HG03342 (cell line): ENCODE measurements around the gene ALX4.

ENCODE experiments used
- ATAC-seq: cut with Tn5 transposase; IDR thresholded peaks from one replicate; pipeline ENCODE4 v1.9.1; 2021; ENCODE audit warnings: mild to moderate bottlenecking, moderate library complexity; ENCODE audit not compliant: unreplicated experiment

ALX4 gene

DNA sequence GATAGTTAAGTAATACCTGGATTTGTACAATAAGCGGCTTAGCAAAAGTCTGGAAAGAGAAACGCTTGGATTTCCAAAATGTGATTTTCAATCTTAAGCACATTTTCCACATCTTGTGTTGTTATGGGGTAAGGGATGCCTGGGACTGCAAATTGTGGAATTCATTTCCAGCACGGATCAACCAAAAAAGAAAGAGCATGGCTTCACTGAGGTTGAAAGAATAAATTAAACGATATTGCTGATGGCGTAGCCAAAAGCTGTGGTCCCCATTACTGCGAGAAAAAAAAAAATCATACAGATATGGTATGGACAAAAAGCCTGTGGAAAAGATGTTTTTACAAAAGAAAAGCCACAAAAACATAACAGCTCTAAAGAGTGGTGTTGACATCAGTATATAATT, 26.0 kb upstream of the ALX4 start:
- ATAC-seq: no peak

DNA sequence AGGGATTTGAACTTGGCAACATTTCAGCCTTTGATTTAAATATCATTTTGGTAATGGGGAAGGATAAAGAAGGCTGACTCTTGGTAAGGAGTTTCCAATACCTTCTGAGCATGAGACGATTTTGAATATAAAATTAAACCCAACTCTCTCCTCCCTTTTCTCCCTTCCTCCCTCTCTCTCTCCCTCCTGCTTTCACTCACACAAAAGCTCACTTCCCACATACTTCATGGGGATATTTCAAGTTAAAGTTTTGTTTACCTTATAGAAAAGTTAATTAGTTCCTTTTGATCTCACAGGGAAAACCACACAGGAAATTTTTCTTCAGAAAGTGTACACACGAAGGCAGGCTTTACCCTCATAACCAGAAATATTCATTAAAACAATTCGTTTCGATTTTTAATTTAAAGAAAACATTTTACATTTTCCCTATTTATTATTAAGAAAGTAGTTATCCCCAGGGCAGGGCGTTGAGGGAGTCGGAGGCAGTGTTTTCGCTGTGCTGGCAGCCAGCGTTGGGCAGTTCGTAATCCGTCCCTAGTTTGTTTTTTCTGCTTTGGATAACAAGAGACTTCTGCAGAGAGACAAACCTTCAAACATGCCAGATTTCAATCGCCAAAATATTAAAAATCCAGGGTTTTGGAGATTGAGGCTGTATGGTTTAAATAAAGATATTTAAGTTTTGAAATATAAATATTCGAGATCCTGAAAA, 25.3 kb upstream of the ALX4 start:
- no peak for ATAC-seq

DNA sequence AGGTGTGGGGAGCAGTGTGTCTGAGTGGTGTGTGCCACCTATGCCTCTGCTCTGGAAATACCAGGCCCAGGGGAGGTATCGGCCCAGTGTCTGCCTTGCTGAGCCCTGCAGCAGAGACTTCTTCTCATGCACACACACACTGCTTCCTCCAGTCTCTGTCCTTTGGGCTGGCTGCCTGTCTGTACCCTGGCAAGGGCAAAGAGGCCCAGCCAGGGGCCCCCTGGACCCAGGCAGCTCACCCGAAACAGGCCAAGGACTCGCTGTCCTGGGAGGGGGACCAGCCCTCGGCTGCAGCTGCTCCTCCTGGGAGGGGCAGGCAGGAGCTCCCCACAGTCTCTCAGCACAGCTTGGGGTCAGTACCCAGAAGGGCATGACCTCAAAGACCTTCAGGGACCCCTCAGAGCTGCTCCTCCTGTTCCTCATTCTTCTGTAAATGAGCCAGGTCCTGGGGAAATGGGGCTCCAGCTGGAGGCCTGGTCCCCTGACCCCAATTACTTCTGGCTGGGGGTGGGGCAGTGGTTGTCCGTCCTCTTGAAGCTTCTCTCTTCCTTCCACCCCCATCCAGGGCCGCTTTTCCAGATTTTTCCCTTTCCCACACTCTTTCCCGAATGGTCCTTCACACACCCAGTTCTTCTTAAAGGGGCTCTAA, 24.5 kb upstream of the ALX4 start:
- no peak for ATAC-seq

DNA sequence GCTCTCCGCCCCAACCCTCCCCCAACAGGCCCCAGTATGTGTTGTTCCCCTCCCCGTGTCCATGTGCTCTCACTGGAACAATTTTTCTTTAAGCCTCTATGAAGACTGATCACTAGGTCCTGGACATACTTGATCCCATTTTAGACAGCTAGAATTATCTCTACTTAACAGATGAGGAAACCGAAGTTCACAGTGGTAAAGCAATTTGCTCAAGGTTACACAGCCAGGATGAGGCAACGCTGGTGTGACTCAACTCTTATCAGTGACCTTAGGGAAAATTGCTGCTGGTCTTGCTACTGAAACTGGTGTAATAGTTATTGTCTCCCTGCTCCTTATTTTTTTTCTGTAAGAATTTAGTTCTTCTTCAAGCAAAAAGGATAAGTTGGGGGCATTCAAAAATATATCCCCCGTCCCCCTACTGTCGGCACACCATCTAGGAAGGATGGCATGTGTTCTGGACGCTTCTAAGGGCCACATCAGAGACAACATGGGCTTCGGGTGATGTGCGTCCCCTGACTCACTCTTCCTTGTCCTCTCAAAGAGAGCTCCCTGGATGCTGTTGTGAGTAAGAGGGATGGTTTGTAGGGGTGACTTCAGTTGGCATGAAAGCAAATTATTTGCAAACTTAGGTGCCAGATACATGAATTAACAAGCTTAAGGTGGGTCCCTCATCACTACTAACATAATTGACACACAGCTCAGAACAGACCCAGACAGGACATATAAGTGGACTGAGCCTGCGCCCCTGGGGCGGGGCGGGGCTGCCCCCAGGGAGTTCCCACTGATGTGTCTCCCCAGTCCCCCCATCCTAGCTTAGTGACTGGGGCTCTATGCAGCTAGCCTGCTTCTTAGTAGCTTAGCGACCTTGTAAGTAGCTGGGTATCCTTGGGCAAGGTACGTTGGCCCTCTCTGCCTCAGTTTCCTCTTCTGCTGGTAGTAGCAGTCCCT, 23.6 kb upstream of the ALX4 start:
- no peak for ATAC-seq

DNA sequence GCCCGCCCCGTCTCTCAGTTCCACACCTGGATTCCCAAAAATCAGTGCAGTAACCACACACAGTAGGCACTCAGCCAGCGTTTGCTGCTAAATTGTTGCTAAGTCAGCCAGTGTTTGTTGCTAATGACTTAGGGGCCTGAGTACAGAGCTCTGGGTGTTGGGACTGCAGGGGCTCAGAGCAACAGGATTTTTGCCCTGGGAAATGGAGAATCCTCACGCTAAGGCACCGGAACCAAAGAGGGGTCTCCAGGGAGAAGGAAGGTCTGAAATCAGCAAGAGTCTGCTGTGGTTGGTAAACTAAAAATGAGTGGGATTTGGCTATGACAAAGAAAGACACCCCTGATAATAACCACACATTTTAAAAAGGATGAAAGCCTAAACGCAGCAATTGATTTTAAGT, 22.7 kb upstream of the ALX4 start:
- no peak for ATAC-seq

DNA sequence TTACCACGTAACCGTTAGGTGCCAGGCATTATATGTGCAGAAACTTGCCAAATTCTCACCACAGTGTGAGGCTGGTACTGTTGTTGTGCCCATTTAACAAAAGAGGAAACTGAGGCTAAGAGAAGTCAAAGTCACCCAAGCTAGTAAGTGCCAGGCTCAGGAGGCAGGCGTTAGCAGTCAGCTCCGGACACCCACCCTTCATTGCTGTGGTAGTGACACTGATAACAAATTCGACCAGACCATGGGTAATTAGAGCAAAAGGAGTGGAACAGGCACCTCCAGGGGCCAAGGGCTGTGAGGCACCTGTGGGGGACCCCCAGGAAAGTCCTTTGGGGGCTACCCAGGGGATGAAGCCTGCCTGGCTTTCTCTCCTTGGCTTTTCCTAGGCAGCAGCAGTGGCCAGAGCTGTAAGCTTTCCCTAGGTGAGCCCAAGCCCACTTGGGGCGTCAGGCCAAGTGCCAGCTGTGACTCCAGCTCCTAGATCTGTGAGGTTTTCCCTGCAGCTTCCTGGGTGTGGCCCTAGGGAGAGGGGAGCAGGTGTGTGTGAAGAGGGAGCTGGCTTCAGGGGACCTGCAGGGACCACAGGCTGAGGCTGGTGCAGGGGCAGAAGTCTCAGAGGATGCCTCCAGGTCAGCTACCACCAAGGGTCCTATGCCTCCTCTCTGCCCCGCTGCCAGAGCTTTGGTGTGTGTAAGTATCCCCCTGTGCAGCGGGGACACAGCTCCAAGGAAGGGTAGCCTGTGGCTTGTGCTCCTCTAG, 19.7 kb upstream of the ALX4 start:
- ATAC-seq: no peak

DNA sequence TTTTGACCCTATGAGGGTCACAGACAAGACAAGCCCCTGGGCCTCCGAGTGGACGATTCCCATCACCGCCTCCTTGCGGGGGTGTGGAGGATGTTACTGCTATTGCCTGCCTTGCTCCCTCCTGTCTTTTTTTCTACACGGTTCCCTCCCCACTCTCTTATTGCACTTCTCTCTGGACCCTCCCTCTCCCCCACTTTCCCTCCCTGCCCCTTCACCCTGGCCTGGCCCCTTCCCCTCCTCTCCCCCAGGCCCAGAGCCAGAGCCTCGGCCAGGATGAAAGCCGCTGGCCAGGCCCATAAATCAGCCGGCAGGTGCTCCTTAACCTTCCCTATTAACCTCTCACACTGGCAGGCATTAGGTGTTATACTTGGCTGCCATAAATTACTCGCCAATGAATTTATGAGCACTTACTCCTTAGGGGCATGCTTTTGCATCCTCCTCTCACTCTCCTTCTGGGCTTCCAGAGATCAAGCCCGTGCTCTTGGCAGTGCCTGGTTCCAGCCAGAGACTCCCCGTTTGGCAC, 18.3 kb upstream of the ALX4 start:
- ATAC-seq: no peak

DNA sequence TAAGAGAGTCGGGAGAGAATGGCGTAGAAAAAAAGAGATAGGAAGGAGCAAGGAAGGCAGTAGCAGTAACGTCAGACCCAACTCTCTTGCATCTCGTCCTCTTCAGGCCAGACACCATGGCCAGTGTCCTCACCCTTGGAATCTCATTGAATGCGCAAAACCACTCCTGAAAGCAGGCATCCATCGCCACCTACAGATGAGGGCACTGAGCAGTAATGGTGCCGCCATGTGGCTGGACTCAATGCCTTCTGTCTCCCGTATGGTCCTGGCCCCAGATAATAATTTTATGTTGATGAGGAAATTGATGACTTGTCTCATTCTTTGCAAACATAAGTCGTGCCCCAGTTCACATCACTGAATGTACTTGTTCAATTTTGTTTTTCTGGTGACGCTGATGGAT, 17.8 kb upstream of the ALX4 start:
- no peak for ATAC-seq

DNA sequence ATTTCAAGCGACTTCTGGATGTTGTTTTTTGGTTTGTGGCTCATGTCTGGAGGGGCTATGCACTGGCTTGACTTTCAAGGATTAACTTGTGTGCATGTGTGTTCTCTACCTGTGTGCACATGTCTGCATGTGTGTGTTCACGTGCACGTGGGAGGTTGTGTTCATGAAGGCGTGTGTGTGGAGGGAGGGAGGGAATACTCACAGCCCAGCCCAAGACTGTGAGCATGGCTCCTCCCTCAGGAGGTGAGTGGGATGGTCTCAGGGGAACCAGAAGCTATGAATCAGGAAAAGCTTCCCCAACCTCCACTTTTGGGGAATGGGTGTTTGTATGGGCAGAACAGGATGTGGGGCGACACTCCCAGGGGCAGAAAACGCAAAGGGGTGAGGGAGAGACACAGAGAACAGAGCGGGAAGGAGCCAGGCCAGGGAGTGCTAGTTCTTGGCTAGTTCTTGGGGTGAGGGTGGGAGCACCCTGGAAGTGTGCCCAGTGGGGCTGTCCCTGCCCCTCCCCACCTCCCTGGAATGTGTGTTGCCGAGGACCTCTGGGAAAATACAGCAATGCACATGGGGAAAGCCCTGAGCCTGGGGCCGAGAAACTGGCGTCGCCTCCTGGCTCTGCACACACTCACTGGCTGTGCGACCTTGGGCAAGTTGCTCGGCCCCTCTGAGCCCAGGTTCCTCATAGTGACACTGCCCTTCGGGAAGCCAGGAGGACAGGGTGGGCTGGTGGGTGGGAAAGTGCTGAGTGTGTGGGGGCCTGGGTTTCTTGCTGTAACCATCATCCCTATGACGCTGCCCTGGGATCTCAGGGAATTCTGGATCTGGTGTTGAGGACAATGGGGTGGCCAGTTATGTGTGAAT, 16.9 kb upstream of the ALX4 start:
- ATAC-seq: no peak

DNA sequence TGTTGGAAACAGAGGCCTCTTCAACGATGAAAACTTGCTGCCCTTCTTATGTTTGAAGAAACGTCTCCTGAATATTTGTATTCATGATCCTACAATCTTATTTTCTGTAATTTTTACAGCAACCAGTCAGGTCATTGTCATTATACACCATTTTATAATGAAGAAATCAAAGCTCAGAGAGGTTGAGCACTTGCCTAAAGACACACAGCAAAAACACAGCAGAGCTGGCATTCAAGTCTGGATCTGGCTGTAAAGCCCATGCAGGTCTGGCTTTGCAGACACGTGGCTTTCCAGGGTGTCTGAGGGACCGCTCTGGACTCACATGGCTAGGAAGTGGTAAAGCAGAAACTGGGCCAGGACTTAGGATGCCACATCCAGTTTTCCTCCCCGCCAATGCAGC, 15.8 kb upstream of the ALX4 start:
- no peak for ATAC-seq

DNA sequence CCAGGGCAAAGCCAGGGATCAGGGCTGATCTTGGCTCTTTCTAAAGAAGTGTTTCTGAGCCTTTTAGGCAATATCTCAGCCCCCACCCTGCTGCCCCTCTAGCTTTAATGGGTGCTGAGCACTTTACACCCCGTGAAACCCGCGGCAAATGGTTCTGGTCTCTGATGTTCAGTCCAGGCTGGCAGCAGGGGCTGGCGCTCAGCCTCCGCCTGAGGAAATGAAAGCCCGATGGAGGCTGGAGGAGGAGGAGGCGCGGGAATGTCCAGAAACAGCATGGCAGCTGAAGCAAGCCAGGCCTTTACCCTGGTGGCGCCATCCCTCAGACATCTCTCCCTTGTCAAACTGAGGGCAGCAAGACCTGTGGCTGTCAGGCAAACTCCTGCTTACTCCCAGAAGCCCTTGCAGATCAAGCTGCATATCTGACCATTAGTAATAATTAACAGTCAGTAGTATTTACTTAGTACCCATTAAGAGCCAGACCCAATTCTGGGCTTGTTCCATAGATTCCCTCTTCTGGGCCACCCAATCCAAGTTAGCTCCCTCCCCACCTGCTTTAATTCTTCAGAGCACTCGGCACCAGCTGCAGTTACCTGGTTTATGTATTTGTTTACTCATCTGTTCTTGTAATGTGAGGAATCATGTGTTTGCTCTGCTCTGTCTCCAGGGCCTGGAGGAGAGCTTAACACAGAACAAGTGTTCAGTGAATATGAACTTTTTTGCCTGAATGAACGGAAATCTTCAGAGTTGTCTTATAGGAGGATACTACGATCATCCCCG, 15.0 kb upstream of the ALX4 start:
- no peak for ATAC-seq

DNA sequence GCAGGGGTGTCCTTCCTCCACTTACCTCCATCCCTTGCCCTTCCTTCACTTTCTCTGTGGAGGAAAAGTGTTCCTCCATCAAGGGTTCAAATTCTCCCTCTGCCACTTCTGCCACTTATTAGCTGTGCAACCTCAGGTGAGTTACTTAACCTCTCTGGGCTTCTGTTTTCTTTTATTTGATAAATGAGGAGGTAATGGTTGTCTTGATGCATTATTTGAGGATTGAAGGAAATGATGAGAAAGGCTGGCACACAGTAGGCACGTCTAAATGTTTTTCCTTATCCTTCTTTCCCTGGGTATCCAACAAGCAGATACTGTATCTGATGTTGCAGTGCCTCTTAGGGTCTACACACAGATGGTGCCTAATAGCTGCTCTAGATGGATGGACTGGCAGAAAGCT, 14.3 kb upstream of the ALX4 start:
- ATAC-seq: no peak

DNA sequence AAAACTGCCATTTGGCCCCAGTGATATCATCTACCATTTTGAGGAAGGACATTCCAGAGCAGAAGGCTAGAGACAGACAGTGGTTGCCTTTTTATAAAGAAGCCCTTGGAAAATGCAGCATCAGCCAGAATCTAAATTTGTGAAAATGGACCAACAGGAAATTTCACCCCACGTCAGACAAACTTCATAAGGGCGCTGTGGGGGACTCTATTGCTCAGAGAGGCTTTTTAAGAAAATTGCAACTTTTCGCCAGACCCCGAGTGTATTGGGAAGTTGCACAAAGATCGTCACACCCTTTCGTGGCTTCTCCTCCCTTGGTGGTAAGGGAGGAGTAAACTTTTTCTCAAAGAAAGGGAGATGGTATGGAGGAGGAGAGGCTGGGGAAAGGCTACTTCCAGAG, 12.3 kb upstream of the ALX4 start:
- no peak for ATAC-seq

DNA sequence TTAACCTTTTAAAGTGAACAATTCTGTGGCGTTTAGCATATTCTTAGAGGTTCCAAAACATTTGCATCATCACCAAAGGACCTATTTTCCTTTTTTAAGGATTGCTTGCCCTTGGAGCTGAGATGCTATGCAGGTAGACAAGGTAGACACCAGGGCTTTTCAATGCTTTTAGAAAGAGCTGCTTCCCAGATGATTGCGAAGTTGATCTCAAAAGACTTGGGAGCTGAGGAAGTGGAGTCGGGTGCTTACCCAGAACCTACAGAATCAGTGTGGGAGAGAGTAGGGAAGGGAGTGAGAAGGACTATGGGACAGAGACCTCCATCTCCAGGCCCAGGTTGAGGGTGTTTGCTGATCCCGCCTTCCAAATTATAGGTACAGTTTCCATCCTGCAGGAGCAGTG, 11.1 kb upstream of the ALX4 start:
- no peak for ATAC-seq

DNA sequence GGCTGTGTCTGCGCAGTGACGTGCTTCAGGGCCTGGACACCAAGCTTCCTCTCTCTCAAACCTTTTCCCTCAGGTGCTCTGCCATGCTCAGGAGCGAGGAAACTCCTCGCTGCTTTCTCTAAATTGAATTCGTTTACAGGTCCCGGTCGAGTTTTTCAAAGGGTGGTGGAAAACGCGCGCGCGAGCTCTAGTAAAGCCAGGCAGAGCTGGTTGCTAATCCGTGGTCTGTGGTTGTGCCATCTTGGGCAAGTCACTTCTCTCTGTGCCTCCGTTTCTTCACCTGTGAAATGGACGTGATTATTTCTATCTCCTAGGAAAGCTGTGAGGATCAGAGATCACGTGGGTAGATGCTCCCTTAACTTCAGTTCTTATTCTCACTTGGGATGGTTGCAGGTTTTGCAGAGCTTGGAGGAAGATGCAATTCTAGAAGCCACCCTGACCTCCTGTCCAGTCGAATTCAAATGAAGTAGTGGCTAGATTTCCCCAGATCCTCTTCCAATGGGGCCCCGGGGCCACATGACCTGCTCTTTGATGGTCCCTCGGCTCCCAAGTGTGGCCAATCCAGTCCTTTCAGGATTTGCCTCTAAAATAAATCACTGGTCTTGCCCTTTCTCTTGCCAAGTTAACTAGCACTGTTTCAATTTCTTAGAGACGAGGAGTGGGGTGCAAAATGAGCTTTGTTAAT, 10.5 kb upstream of the ALX4 start:
- no peak for ATAC-seq

DNA sequence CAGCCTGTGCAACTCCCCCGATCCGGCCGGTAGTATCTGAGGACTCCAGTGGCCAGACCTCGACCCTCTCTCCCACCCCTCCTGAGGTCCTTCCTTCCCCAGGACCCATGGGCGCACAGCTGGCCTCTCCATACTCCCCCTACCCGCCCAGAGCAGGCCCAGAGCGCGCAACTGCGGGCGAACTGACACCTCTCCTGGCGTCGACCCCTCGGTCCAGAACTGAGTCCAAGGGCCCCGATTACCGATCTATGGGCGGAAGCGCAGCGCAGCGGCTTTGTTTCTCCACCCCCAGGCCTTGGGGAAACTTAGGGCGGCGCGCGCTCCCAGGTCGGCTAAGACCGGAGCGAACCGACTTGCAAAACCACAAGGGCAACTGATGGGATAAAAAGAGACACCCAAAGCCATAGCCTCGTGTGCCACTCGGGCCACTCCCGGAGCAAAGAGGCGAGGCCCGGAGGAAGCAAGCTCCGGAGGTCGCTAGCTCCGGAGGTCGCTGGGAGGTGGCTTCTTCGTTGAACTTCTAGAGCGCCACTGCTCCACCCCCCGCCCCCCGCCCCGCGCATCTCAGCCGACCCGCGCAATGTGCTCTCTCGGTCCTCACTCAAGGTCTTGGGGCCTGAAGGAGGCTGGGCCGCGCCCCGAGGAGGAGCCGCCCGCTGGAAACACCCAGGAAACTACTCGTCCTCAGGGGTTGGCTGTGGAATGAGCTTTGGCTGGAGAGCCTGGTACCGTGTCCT, 9.8 kb upstream of the ALX4 start:
- no peak for ATAC-seq

DNA sequence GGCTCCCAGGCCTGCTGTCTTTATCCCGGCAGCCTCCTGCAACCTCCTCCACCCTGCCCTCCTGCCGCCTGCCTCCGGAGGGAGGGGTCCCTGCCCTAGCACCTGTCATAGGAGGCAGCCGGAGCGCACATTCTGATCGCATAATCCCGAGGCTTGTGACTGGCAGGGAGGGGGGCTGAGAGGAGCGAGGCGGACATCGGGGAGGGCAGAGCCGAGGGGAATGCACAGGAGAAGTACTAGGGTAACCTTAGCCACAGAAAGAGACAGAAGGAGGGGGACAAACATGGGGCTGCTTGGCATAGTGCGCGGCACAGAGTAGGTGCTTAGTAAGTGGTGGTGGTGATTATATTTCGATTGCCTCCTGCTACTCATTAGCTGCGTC, 9.2 kb upstream of the ALX4 start:
- ATAC-seq: no peak

DNA sequence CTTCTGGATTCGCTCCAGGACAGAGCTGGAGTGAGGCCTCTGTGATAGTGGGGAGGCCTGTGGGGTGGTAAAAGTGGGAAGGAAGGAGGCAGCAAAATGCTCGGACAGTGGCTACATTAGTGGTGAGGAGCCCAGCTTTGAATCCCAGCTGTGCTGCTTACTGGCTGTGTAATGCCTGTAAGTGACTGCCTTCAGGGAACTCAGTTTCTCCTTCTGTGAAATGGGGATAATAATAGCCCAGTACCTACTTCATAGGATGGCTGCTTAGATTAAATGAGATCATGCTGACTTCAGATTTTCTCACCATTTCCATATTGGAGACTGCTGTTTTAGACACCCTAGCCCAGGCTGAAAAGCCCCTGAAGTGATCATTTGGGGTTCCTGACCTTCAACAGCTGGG, 8.4 kb upstream of the ALX4 start:
- no peak for ATAC-seq
